ENCODE measurements around the gene HEY2.
"Not testable (repeated sequence)": the region's sequence is repeated elsewhere in the genome, so short reads cannot be mapped to it uniquely, and the experiment has no call there.

Gene HEY2

GRCh38 chr6:125749173-125749864, at the start of gene HEY2:
Gene HEY2 (plus strand): TSS chr6:125749632. CDS start chr6:125749777, 145 bp downstream.
- peak; percentile 71 for DNase-seq (ENCODE audit: low read depth)

- no peak for DNase-seq (ENCODE audit: low read depth)
Observed at GRCh38 chr6:125700581-125701353, 48.7 kb upstream of the HEY2 start.

GRCh38 chr6:125701354-125701668, 48.1 kb upstream of the HEY2 start:
- no peak for DNase-seq (ENCODE audit: low read depth)

GRCh38 chr6:125703882-125704281, 45.5 kb upstream of the HEY2 start:
- not testable (repeated sequence) for DNase-seq (ENCODE audit: low read depth)

GRCh38 chr6:125707615-125708243, 41.7 kb upstream of the HEY2 start:
- DNase-seq (ENCODE audit: low read depth) = no peak

GRCh38 chr6:125711013-125711675, 38.3 kb upstream of the HEY2 start:
- DNase-seq (ENCODE audit: low read depth) = no peak

GRCh38 chr6:125714441-125715090, 34.9 kb upstream of the HEY2 start:
- DNase-seq (ENCODE audit: low read depth) = no peak

- DNase-seq (ENCODE audit: low read depth) = no peak
Observed at GRCh38 chr6:125717120-125717731, 32.2 kb upstream of the HEY2 start.

- DNase-seq (ENCODE audit: low read depth) = no peak
Observed at GRCh38 chr6:125718109-125718508, 31.3 kb upstream of the HEY2 start.

GRCh38 chr6:125722886-125723285, 26.5 kb upstream of the HEY2 start:
- DNase-seq (ENCODE audit: low read depth) = no peak

- DNase-seq (ENCODE audit: low read depth) = no peak
Observed at GRCh38 chr6:125727216-125727615, 22.2 kb upstream of the HEY2 start.

- no peak for DNase-seq (ENCODE audit: low read depth)
Observed at GRCh38 chr6:125728739-125729138, 20.7 kb upstream of the HEY2 start.

- DNase-seq (ENCODE audit: low read depth) = no peak
Observed at GRCh38 chr6:125729983-125730382, 19.4 kb upstream of the HEY2 start.

GRCh38 chr6:125732398-125732797, 17.0 kb upstream of the HEY2 start:
- DNase-seq (ENCODE audit: low read depth) = no peak

- no peak for DNase-seq (ENCODE audit: low read depth)
Observed at GRCh38 chr6:125733516-125734300, 15.7 kb upstream of the HEY2 start.

- no peak for DNase-seq (ENCODE audit: low read depth)
Observed at GRCh38 chr6:125738276-125738675, 11.2 kb upstream of the HEY2 start.

GRCh38 chr6:125739364-125739763, 10.1 kb upstream of the HEY2 start:
- no peak for DNase-seq (ENCODE audit: low read depth)

- no peak for DNase-seq (ENCODE audit: low read depth)
Observed at GRCh38 chr6:125741336-125741735, 8.1 kb upstream of the HEY2 start.

GRCh38 chr6:125742024-125742423, 7.4 kb upstream of the HEY2 start:
- DNase-seq (ENCODE audit: low read depth) = no peak

GRCh38 chr6:125742464-125743120, 6.8 kb upstream of the HEY2 start:
- DNase-seq (ENCODE audit: low read depth) = no peak
